ENCODE results near the gene TUBA8. TPM values are rescaled to one million over a fixed set of nuclear protein-coding genes. Genes with fewer than 3 reads are reported as not detected.

TUBA8 gene
- polyA plus RNA-seq, 3 donors: 0.18 to 2.1 (median 0.27) TPM

GRCh38 chr22:18130699-18131429, 20.3 kb downstream of the TUBA8 start:
- H3K4me1 ChIP-seq (ENCODE audit: control insufficient read depth in 1 of 2, insufficient read depth in 2 of 2, low read length in 2 of 2): no peaks in the 10 kb centered on the region
- H3K9ac ChIP-seq (ENCODE audit: insufficient read depth, low read length, poor library complexity, severe bottlenecking): no peak overlapping the region
- TF ChIP-seq CTCF (IDR thresholded peaks at IDR 0.05): no peak
- H2AFZ ChIP-seq (ENCODE audit: insufficient read depth, low read depth, low read length, poor library complexity, severe bottlenecking): no peak overlapping the region
- H3K9me3 ChIP-seq (replicated peaks in 1 of 2; ENCODE audit: control insufficient read depth in 1 of 2, insufficient read depth in 1 of 2, low read length in 2 of 2): no peaks in the 10 kb centered on the region
- intact Hi-C loops (cut with micrococcal nuclease): no loop called here
- Mint-ChIP-seq H3K4me1 (peaks cover 7% of the 10 kb centered on the region), H3K27ac (no peak overlapping the region), H3K36me3 (peaks cover 8 to 14% of the 10 kb centered on the region in 2 donors), H3K27me3 (ENCODE audit: low read depth in 3 of 3) (peaks cover 0 to 6% (median 5%) of the 10 kb centered on the region in 3 donors), H3K9me3 (no peaks in the 10 kb centered on the region), H3K4me3 (no peak overlapping the region)
- no peak overlapping the region for H3K4me2 ChIP-seq (replicated peaks; ENCODE audit: extremely low read depth, low read length, poor library complexity, severe bottlenecking)
- 92% methylated on average over 9 of the region's 20 CpGs for WGBS (ENCODE audit: insufficient coverage)
- no peak for DNase-seq
- no peaks in the 10 kb centered on the region for H4K20me1 ChIP-seq (ENCODE audit: insufficient read depth, low read length)
- no peaks in the 10 kb centered on the region for H3K27me3 ChIP-seq (ENCODE audit: control insufficient read depth in 2 of 2, insufficient read depth in 2 of 2, low read length in 2 of 2)
- no peak overlapping the region for H3K27ac ChIP-seq (ENCODE audit: low read depth in 1 of 2, low read length in 2 of 2)
- H3K4me3 ChIP-seq (replicated peaks in 1 of 3; ENCODE audit: low read depth in 2 of 3, low read length in 3 of 3): no peak overlapping the region
- no peaks in the 10 kb centered on the region for H3K36me3 ChIP-seq (replicated peaks in 1 of 2; ENCODE audit: control insufficient read depth in 1 of 2, insufficient read depth in 2 of 2, low read length in 2 of 2)
- H3K79me2 ChIP-seq (ENCODE audit: insufficient read depth, low read length): no peaks in the 10 kb centered on the region

- Histone ChIP-seq H3K27me3 (ENCODE audit: control insufficient read depth in 2 of 2, insufficient read depth in 2 of 2, low read length in 2 of 2) (no peaks in the 10 kb centered on the region), H4K20me1 (ENCODE audit: insufficient read depth, low read length) (no peaks in the 10 kb centered on the region), H3K9ac (ENCODE audit: insufficient read depth, low read length, poor library complexity, severe bottlenecking) (no peak overlapping the region), H3K4me2 (replicated peaks; ENCODE audit: extremely low read depth, low read length, poor library complexity, severe bottlenecking) (no peak overlapping the region), H3K27ac (ENCODE audit: low read depth in 1 of 2, low read length in 2 of 2) (no peak overlapping the region), H3K9me3 (replicated peaks in 1 of 2; ENCODE audit: control insufficient read depth in 1 of 2, insufficient read depth in 1 of 2, low read length in 2 of 2) (no peaks in the 10 kb centered on the region), H3K4me1 (ENCODE audit: control insufficient read depth in 1 of 2, insufficient read depth in 2 of 2, low read length in 2 of 2) (no peaks in the 10 kb centered on the region), H2AFZ (ENCODE audit: insufficient read depth, low read depth, low read length, poor library complexity, severe bottlenecking) (no peak overlapping the region), H3K36me3 (replicated peaks in 1 of 2; ENCODE audit: control insufficient read depth in 1 of 2, insufficient read depth in 2 of 2, low read length in 2 of 2) (no peaks in the 10 kb centered on the region), H3K79me2 (ENCODE audit: insufficient read depth, low read length) (no peaks in the 10 kb centered on the region), H3K4me3 (replicated peaks in 1 of 3; ENCODE audit: low read depth in 2 of 3, low read length in 3 of 3) (no peak overlapping the region)
- no peak overlapping the region for H3K27ac Mint-ChIP-seq
- no peak for DNase-seq
- H3K36me3 Mint-ChIP-seq: peaks cover 3 to 6% of the 10 kb centered on the region in 2 donors
- no peak for TF ChIP-seq CTCF (IDR thresholded peaks at IDR 0.05)
- H3K4me1 Mint-ChIP-seq: peaks cover 6% of the 10 kb centered on the region
- peaks cover 2 to 9% (median 5%) of the 10 kb centered on the region in 3 donors for H3K27me3 Mint-ChIP-seq (ENCODE audit: low read depth in 3 of 3)
- H3K4me3 Mint-ChIP-seq: peak overlapping the region in 1 of 2 donors; percentile 47
- WGBS (ENCODE audit: insufficient coverage): 100% methylated on average over 1 of the region's 2 CpGs
- no peaks in the 10 kb centered on the region for H3K9me3 Mint-ChIP-seq
- intact Hi-C loops (cut with micrococcal nuclease): no loop called here
Observed at GRCh38 chr22:18133452-18133851, 22.8 kb downstream of the TUBA8 start.
